K562 (cell line): Measurements from ENCODE around the gene MIP. TPM values are rescaled to one million over a fixed set of nuclear protein-coding genes. Genes with fewer than 3 reads are reported as not detected.

Experiments used
- ATF7 ChIP-seq: fragments of 450-650 bp; IDR thresholded peaks from 2 replicates; pipeline ENCODE4 v1.7.1; 2014; ENCODE audit warnings: mild to moderate bottlenecking, moderate library complexity
- BACH1 ChIP-seq: fragments of 200-800 bp; sonication (Bioruptor generic); IDR thresholded peaks from 2 replicates; pipeline ENCODE4 v1.6.1; 2016; ENCODE audit warnings: missing genetic modification characterization, missing compliant biosample characterization
- BMI1 ChIP-seq: fragments of 150-350 bp; IDR thresholded peaks from 2 replicates; pipeline ENCODE4 v1.6.1; 2014; ENCODE audit warnings: low read length
- CBX8 ChIP-seq: fragments of 200-600 bp; sonication (generic); IDR thresholded peaks from 2 replicates; pipeline ENCODE4 v1.6.1; 2012; ENCODE audit warnings: borderline replicate concordance, mixed run types, low read depth, mild to moderate bottlenecking, moderate library complexity, mixed read lengths, low read length, control low read depth, inconsistent platforms; ENCODE audit not compliant: poor library complexity, severe bottlenecking; ENCODE audit errors: extremely low read depth
- CLOCK ChIP-seq: fragments of 250-450 bp; sonication (Bioruptor Pico); IDR thresholded peaks from 2 replicates; pipeline ENCODE4 v1.4.0; 2020; ENCODE audit warnings: mild to moderate bottlenecking, moderate library complexity, borderline replicate concordance
- CREM ChIP-seq: IDR thresholded peaks from 2 replicates; pipeline ENCODE4 v1.6.1; 2014; ENCODE audit warnings: antibody characterized with exemption, low read depth
- DNMT1 ChIP-seq: fragments of 450-650 bp; IDR thresholded peaks from 2 replicates; pipeline ENCODE4 v1.6.1; 2016; ENCODE audit warnings: antibody characterized with exemption, mild to moderate bottlenecking
- HMGXB4 ChIP-seq: sonication (generic); formaldehyde crosslinking; IDR thresholded peaks from 2 replicates; pipeline ENCODE4 v1.8.1; 2023; ENCODE audit warnings: mild to moderate bottlenecking, missing genetic modification reagents
- NCOA6 ChIP-seq: fragments of 450-650 bp; IDR thresholded peaks from 2 replicates; pipeline ENCODE4 v1.6.1; 2017; ENCODE audit warnings: mild to moderate bottlenecking
- NRF1 ChIP-seq, 2 experiments: fragments of 450-650 bp; IDR thresholded peaks in 1 of 2; conservative IDR thresholded peaks in 1 of 2; 2 replicates each; pipeline ENCODE4 v1.6.1; 2014; ENCODE audit warnings: mild to moderate bottlenecking in 2 of 2
- PHF20 ChIP-seq: fragments of 450-650 bp; IDR thresholded peaks from 2 replicates; pipeline ENCODE4 v1.6.1; 2018; ENCODE audit not compliant: partially characterized antibody
- PRPF4 ChIP-seq: fragments of 200-400 bp; formaldehyde crosslinking; IDR thresholded peaks from one replicate; pipeline ENCODE4 v1.6.1; 2017; ENCODE audit warnings: low read length, low read depth, mild to moderate bottlenecking; ENCODE audit not compliant: insufficient read depth, poor library complexity, severe bottlenecking
- TFE3 ChIP-seq: fragments of 450-650 bp; formaldehyde crosslinking; IDR thresholded peaks from 2 replicates; pipeline ENCODE4 v1.4.0; 2020; ENCODE audit warnings: mild to moderate bottlenecking, mixed read lengths
- ZKSCAN1 ChIP-seq: fragments of 150-350 bp; IDR thresholded peaks from 2 replicates; pipeline ENCODE4 v1.6.1; 2016; ENCODE audit warnings: low read depth, low read length
- ZKSCAN8 ChIP-seq: fragments of 200-800 bp; sonication (Bioruptor generic); IDR thresholded peaks from 2 replicates; pipeline ENCODE4 v1.6.1; 2016; ENCODE audit warnings: missing genetic modification characterization, missing compliant biosample characterization
- ZNF121 ChIP-seq: sonication (generic); formaldehyde crosslinking; conservative IDR thresholded peaks from 2 replicates; pipeline ENCODE4 v1.8.0; 2022; ENCODE audit warnings: missing genetic modification reagents
- polyA plus RNA-seq, 8 experiments: library from polyadenylated mRNA; depleted of rRNA in 4 of 8; stranded (reverse) in 5 of 8; unstranded in 3 of 8; fragments of >200 nt; fragmentation: Nextera tagmentation in 2 of 8; fragmentation: Illumina TruSeq in 1 of 8; extraction: Ambion mirVana in 2 of 8; extraction: Trizol in 1 of 8; gene quantifications; 2 replicates each; pipeline versions ENCODE4 v1.2.1 to v1.2.3, GENCODE V29; 2011 to 2014; ENCODE audit warnings: inconsistent platforms in 1 of 8, missing spikeins in 1 of 8
- total RNA-seq, 7 experiments: library from RNA; depleted of rRNA in 6 of 7; stranded (reverse); fragments of >200 nt in 6 of 7; fragmentation: Illumina TruSeq in 2 of 7; extraction: Trizol in 2 of 7; gene quantifications; 2 replicates each; pipeline versions ENCODE4 v1.2.1 to v1.2.3, GENCODE V29; 2011 to 2021; ENCODE audit warnings: low replicate concordance in 1 of 7
- TF ChIP-seq, protein P1 (sequence below): fragments of 200-800 bp; sonication (Bioruptor generic); IDR thresholded peaks from 2 replicates; pipeline ENCODE4 v1.6.1; 2017; ENCODE audit warnings: missing genetic modification characterization, missing compliant biosample characterization
- TF ChIP-seq, protein P2 (sequence below): IDR thresholded peaks from 2 replicates; pipeline ENCODE4 v1.6.1; 2011; ENCODE audit not compliant: insufficient read length; ENCODE audit errors: extremely low read depth

MIP gene
- total and polyA plus RNA-seq, 9 of the 15 experiments (the other 6 are each of a cell fraction or from before 2014, with no cell fraction given): 0.09 to 0.36 (median 0.19) TPM; not detected in 5

- TF ChIP-seq CLOCK (CRISPR knock-in tag): no peak
- TF ChIP-seq BMI1: no peak
- TF ChIP-seq, protein P1, sequence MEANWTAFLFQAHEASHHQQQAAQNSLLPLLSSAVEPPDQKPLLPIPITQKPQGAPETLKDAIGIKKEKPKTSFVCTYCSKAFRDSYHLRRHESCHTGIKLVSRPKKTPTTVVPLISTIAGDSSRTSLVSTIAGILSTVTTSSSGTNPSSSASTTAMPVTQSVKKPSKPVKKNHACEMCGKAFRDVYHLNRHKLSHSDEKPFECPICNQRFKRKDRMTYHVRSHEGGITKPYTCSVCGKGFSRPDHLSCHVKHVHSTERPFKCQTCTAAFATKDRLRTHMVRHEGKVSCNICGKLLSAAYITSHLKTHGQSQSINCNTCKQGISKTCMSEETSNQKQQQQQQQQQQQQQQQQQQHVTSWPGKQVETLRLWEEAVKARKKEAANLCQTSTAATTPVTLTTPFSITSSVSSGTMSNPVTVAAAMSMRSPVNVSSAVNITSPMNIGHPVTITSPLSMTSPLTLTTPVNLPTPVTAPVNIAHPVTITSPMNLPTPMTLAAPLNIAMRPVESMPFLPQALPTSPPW: peak; percentile 89
- peak; percentile 30 for TF ChIP-seq PRPF4
- peak; percentile 92 to 94 for TF ChIP-seq NRF1 (conservative IDR thresholded peaks at IDR 0.05 in 1 of 2, IDR thresholded peaks at IDR 0.05 in 1 of 2)
- no peak for TF ChIP-seq CBX8
- TF ChIP-seq BACH1 (tag): no peak
- TF ChIP-seq, protein P2, sequence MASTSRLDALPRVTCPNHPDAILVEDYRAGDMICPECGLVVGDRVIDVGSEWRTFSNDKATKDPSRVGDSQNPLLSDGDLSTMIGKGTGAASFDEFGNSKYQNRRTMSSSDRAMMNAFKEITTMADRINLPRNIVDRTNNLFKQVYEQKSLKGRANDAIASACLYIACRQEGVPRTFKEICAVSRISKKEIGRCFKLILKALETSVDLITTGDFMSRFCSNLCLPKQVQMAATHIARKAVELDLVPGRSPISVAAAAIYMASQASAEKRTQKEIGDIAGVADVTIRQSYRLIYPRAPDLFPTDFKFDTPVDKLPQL: peak; percentile 47
- TF ChIP-seq ATF7: peak; percentile 73; the same call in 1 of the 2 replicates
- TF ChIP-seq PHF20: no peak
- no peak for TF ChIP-seq HMGXB4 (CRISPR knock-in tag)
- no peak for TF ChIP-seq ZKSCAN1
- TF ChIP-seq ZNF121 (CRISPR knock-in tag): no peak
- peak; percentile 41; the same call in 1 of the 2 replicates for TF ChIP-seq CREM
- no peak for TF ChIP-seq ZKSCAN8 (CRISPR knock-in tag)
- TF ChIP-seq NCOA6: no peak
- TF ChIP-seq TFE3 (CRISPR knock-in tag): peak; percentile 92
- TF ChIP-seq DNMT1: no peak
Observed at GRCh38 chr12:56448860-56449621, 5.4 kb downstream of the MIP start, which contains the start of gene TIMELESS (continued).
